K562 (cell line): ENCODE data around the gene TYW3.
"Not testable (repeated sequence)": the region's sequence is repeated elsewhere in the genome, so short reads cannot be mapped to it uniquely, and the experiment has no call there.

ENCODE experiments used
- EP300 ChIP-seq: IDR thresholded peaks from 2 replicates; pipeline ENCODE4 v1.6.1; 2012; ENCODE audit warnings: low read length, improper control_type of control experiment
- HNRNPH1 ChIP-seq: fragments of 200-400 bp; formaldehyde crosslinking; optimal IDR thresholded peaks from 2 replicates; pipeline ENCODE3; 2017; ENCODE audit warnings: low read depth, mild to moderate bottlenecking, low read length, moderate library complexity
- RCOR1 ChIP-seq, 2 experiments: IDR thresholded peaks; 2 replicates each; pipeline ENCODE4 v1.6.1; 2012; ENCODE audit warnings: low read depth in 2 of 2, low read length in 2 of 2, borderline replicate concordance in 1 of 2, improper control_type of control experiment in 1 of 2
- SNRNP70 ChIP-seq: fragments of 200-400 bp; formaldehyde crosslinking; optimal IDR thresholded peaks from 2 replicates; pipeline ENCODE3; 2017; ENCODE audit warnings: low read depth, low read length
- TCF7 ChIP-seq: sonication (generic); IDR thresholded peaks from 2 replicates; pipeline ENCODE4 v1.6.1; 2016; ENCODE audit warnings: antibody characterized with exemption, borderline replicate concordance
- ZBTB12 ChIP-seq: fragments of 250-450 bp; sonication (Bioruptor Pico); IDR thresholded peaks from 2 replicates; pipeline ENCODE4 v1.4.0; 2020
- ZFP1 ChIP-seq: fragments of 450-650 bp; formaldehyde crosslinking; IDR thresholded peaks from 2 replicates; pipeline ENCODE4 v1.4.0; 2020; ENCODE audit warnings: mild to moderate bottlenecking, mixed read lengths
- ZFP36 ChIP-seq: fragments of 150-350 bp; IDR thresholded peaks from 2 replicates; pipeline ENCODE4 v1.6.1; 2018; ENCODE audit warnings: low read length, low read depth; ENCODE audit not compliant: partially characterized antibody
- ZNF282 ChIP-seq: sonication (generic); formaldehyde crosslinking; IDR thresholded peaks from 2 replicates; pipeline ENCODE4 v1.8.1; 2023; ENCODE audit warnings: missing genetic modification reagents

- TF ChIP-seq RCOR1 (IDR thresholded peaks at IDR 0.05; ENCODE audit: borderline replicate concordance in 1 of 2, low read depth in 2 of 2, low read length in 2 of 2); SNRNP70; ZFP36; EP300; ZFP1 (CRISPR knock-in tag); ZBTB12 (CRISPR knock-in tag); TCF7; ZNF282; HNRNPH1: not testable (repeated sequence)
Observed at GRCh38 chr1:74756650-74757049, 23.7 kb downstream of the TYW3 start.
